ENCODE data around the gene BABAM2.
A peak's percentile ranks its signal among the peaks of the same experiment; 100 is the strongest.
"Not testable (repeated sequence)": the region's sequence is repeated elsewhere in the genome, so short reads cannot be mapped to it uniquely, and the experiment has no call there.

BABAM2 gene

DNA sequence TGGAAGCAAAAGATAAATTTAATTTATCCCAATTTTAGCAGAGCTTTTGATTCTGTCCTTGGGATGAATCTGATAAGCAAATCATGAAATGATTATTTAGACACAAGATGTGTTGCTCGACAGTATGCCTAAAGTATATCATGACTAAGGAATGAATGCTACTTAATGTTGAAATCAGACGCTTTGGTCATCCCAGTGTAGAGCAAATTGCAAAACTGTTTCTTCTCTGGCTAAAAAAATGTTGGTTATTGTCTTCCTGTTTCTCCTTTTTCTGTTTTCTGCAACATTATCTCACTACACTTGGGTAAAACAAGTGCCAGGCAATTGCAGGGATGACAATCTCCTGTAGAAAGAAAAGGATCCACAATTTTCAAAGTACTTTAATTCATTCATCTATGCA, 66.4 kb downstream of the BABAM2 start:
- DNase-seq (ENCODE audit: low spot score in 2 of 2), result no peak
- ATAC-seq (ENCODE audit: low read depth), result no peak
- Mint-ChIP-seq H3K4me1 (peaks cover 31% of the 10 kb centered on the region), H3K4me3 (no peak overlapping the region), H3K9me3 (no peaks in the 10 kb centered on the region), H3K36me3 (peaks cover 6% of the 10 kb centered on the region), H3K27ac (no peak overlapping the region), H3K27me3 (no peaks in the 10 kb centered on the region)

DNA sequence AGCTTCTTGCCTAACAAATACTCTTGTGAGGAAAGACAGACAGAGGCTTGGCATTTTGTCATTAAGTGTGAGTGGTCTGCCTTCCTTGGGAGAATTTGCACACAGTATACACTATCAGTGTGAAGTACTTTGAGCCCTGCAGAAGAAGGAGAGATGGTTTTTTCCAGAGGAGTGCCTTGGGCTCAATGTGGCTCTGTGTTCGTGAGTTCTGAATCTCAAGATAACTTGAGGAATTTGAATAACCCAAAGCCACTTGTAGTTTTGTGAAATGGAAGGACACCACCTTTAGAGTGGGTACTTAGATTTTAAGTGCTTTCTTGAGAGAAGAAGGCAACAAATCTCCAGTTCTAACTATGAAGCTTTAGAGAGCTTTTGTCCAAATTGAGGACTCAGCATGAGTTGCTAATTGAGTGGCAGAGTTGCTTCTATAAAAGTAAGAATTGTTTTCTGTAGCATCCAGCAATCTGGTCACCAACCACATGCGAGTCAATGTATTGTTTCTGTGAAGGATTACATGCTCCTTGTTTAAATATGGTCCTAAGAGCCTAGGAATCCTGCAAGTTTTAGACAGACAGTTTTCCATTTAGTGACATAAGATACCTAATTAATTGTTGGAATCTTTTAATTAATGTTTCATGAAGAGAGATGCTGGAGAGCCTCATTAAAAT, 68.3 kb downstream of the BABAM2 start:
- H3K4me1 Mint-ChIP-seq, result peaks cover 28% of the 10 kb centered on the region
- no peak for ATAC-seq (ENCODE audit: low read depth)

DNA sequence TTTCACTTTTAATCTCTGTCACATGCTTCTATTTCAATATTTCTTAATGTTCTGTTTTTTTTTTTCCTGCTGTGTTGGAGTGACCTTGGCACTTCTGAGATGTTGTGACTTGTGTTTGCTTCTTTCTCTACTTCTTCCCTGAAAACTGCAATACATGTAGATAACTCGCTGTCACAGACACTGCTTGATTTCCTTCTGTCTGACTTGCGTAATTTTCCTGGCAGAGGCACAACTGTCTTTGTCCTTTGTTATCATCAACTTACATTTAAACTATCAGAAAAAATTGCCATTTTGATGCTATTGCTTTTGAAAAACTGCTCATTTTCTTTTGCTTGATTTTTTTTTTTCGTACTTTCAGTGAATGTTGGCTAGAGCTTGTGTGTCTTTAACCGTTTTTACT, 69.0 kb downstream of the BABAM2 start:
- Mint-ChIP-seq H3K9me3 (peaks cover 10% of the 10 kb centered on the region), H3K4me1 (peaks cover 26% of the 10 kb centered on the region), H3K27ac (no peak overlapping the region), H3K27me3 (no peaks in the 10 kb centered on the region), H3K4me3 (no peak overlapping the region), H3K36me3 (peaks cover 18% of the 10 kb centered on the region)
- ATAC-seq (ENCODE audit: low read depth) (no peak), DNase-seq (ENCODE audit: low spot score in 2 of 2) (no peak)

More for the DNA sequence above, 68.3 kb downstream of the BABAM2 start:
- Mint-ChIP-seq H3K4me3 (no peak overlapping the region), H3K9me3 (peaks cover 3% of the 10 kb centered on the region), H3K27ac (no peak overlapping the region), H3K36me3 (peaks cover 12% of the 10 kb centered on the region), H3K27me3 (no peaks in the 10 kb centered on the region)
- DNase-seq (ENCODE audit: low spot score in 2 of 2), result no peak

DNA sequence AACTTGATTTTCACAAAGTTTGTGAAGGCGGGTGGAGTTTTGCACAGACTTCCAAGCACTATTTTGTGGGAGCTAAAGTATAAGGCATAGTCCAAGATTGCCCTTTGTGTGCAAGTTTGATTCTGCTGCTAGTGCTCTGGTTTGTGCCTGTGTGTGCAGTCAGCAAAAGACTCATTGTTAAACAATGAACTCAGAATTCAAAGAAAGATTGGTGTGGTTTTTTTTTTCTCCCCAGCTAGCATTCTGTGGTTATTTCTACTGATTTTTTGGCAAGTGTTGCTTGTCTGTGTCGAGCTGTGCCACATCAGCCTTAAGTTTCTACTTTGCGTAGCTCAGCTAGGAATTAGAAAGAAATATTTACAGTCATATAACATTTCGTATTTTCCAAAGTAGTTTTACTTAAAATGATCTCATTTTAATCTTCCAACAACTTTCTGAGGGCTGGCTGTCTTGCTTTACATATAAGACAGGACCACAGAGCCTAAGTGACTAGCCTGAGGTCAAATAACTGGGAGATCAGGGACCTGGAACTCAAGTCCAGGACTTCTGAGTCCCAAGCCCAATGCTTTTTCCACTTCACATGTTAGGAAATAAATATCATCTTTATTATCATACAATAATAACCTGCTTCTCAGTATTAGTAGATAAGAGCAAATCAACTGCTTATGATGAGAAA, 69.8 kb downstream of the BABAM2 start:
- Mint-ChIP-seq H3K9me3 (peaks cover 10% of the 10 kb centered on the region), H3K27me3 (no peaks in the 10 kb centered on the region), H3K27ac (no peak overlapping the region), H3K4me1 (peaks cover 19% of the 10 kb centered on the region), H3K4me3 (no peak overlapping the region), H3K36me3 (peaks cover 19% of the 10 kb centered on the region)
- DNase-seq (ENCODE audit: low spot score in 2 of 2) (no peak), ATAC-seq (ENCODE audit: low read depth) (no peak)

DNA sequence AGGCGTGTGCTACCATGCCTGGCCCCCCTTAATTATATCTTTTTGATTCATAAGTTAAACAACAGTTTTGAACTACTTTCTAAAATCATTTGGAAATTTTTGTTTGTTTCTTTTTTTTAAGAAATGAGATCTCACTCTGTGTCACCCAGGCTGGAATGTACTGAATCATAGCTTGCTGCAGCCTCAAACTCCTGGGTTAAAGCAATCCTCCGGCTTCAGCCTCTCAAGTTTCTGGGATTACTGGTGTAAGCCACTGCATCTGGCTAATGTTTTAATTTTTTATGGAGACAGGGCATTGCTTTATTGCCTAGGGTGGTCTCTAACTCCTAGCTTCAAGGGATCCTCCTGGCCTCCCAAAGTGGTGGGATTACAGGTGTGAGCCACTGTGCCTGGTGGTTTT, 71.5 kb downstream of the BABAM2 start:
- no peak for ATAC-seq (ENCODE audit: low read depth)
- Mint-ChIP-seq H3K27ac (no peak overlapping the region), H3K9me3 (peaks cover 13% of the 10 kb centered on the region), H3K4me1 (peaks cover 18% of the 10 kb centered on the region), H3K4me3 (no peak overlapping the region), H3K36me3 (peaks cover 27% of the 10 kb centered on the region), H3K27me3 (no peaks in the 10 kb centered on the region)
- DNase-seq (ENCODE audit: low spot score in 2 of 2), result no peak

DNA sequence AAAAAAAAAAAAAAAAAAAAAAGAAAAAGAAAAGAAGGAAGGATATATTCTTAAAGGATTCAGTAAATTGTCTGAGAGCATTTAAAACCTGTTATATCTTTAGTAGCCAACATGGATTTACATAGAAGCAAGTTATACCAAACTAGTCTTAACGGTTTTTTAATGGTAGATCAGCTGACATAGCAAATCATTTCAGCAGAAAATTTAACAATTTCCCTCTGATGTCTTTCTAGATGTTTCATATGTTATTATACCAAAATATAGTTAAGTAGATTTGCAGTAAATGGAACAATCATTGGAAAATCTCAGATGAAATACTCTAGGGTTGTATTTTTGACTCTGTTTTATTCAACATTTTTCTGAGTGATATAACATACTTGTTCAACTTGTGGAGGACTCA, 72.9 kb downstream of the BABAM2 start:
- peaks cover 9% of the 10 kb centered on the region for H3K4me1 Mint-ChIP-seq
- no peak for DNase-seq (ENCODE audit: low spot score in 2 of 2)
- H3K27ac Mint-ChIP-seq, result no peak overlapping the region
- ATAC-seq (ENCODE audit: low read depth), result no peak
- H3K9me3 Mint-ChIP-seq, result peaks cover 18% of the 10 kb centered on the region
- no peaks in the 10 kb centered on the region for H3K27me3 Mint-ChIP-seq
- peaks cover 30% of the 10 kb centered on the region for H3K36me3 Mint-ChIP-seq
- no peak overlapping the region for H3K4me3 Mint-ChIP-seq

DNA sequence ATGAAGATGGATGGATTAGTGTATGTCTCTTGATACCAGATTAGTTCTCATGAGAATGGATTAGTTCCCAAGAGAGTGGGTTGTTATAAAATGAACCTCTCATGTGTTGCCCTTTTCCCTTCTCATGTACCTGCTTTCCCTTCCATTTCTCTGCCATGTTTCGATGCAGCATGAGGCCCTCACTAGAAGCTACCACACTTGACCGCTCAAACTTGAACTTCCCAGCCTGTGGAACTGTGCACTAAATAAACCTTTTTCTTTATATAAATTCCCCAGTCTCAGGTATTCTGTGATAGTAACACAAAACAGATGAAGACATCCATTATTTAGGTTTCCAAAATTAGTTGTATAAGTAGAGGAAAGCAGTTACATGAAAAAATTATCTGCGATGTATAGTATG, 73.5 kb downstream of the BABAM2 start:
- Mint-ChIP-seq H3K9me3 (peaks cover 20% of the 10 kb centered on the region), H3K36me3 (peaks cover 35% of the 10 kb centered on the region), H3K4me1 (peaks cover 8% of the 10 kb centered on the region), H3K4me3 (no peak overlapping the region), H3K27ac (no peak overlapping the region), H3K27me3 (no peaks in the 10 kb centered on the region)
- DNase-seq (ENCODE audit: low spot score in 2 of 2), result no peak
- no peak for ATAC-seq (ENCODE audit: low read depth)

DNA sequence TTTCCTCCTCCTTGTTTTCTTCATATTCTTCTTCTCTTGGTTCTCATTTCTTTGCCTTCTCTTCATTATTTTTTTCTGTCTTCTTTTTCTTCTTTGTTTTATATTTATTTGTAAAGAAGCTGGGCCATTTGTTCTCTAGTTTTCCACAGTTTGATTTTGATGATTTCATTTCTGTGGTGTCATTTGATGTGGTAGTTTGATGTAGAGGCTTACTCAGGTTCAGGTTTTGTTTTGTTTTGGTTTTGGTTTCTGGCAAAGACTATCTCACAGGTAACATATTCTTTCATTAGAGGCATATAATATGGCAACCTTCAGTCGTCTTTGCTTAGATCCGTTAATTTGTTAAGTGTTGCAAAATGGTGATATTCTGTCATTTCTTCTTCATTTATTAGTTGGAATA, 75.3 kb downstream of the BABAM2 start:
- Mint-ChIP-seq H3K36me3 (peaks cover 41% of the 10 kb centered on the region), H3K27me3 (no peaks in the 10 kb centered on the region), H3K4me1 (peaks cover 5% of the 10 kb centered on the region), H3K9me3 (peaks cover 21% of the 10 kb centered on the region), H3K4me3 (no peak overlapping the region), H3K27ac (no peak overlapping the region)
- DNase-seq (ENCODE audit: low spot score in 2 of 2) (no peak), ATAC-seq (ENCODE audit: low read depth) (no peak)

DNA sequence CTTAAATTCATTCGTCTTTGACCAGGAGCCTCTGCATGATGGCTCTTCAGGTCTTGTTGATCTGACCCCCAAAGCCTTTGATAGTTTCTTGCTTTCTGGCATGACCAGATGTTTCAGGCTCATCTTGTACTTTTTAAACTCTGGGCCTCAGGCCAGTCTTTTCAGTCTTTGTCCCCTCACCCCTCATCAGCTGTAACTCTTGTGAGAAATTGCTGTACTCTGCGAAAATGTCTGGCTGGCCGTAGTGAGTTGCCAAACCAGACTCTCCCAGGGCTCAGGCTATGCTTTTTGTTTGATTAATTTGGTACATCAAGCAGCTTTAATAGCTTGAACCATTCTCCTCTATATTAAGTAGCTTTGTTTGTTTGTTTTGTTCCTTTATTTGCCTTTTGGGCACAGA, 75.9 kb downstream of the BABAM2 start:
- ATAC-seq (ENCODE audit: low read depth) (no peak), DNase-seq (ENCODE audit: low spot score in 2 of 2) (no peak)
- Mint-ChIP-seq H3K27ac (no peak overlapping the region), H3K27me3 (no peaks in the 10 kb centered on the region), H3K9me3 (peaks cover 21% of the 10 kb centered on the region), H3K4me1 (peaks cover 4% of the 10 kb centered on the region), H3K4me3 (no peak overlapping the region), H3K36me3 (peaks cover 41% of the 10 kb centered on the region)

DNA sequence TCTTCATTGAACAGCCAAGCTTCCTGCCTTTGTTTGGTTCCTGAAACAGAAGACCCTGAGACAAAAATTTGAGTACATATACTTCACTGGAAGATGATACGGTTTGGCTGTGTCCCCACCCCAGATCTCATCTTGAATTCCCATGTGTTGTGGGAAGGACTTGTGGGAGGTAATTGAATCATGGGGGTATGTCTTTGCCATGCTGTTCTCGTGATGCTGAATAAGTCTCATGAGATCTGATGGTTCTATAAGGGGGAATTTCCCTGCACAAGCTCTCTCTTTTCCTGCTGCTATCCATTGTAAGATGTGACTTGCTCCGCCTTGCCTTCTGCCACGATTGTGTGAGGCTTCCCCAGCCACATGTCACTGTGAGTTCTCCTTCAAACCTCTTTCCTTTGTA, 76.5 kb downstream of the BABAM2 start:
- no peaks in the 10 kb centered on the region for H3K27me3 Mint-ChIP-seq
- H3K36me3 Mint-ChIP-seq, result peaks cover 41% of the 10 kb centered on the region
- H3K27ac Mint-ChIP-seq, result no peak overlapping the region
- H3K4me1 Mint-ChIP-seq, result peaks cover 4% of the 10 kb centered on the region
- no peak for ATAC-seq (ENCODE audit: low read depth)
- no peak overlapping the region for H3K4me3 Mint-ChIP-seq
- peaks cover 21% of the 10 kb centered on the region for H3K9me3 Mint-ChIP-seq
- DNase-seq (ENCODE audit: low spot score in 2 of 2), result no peak

DNA sequence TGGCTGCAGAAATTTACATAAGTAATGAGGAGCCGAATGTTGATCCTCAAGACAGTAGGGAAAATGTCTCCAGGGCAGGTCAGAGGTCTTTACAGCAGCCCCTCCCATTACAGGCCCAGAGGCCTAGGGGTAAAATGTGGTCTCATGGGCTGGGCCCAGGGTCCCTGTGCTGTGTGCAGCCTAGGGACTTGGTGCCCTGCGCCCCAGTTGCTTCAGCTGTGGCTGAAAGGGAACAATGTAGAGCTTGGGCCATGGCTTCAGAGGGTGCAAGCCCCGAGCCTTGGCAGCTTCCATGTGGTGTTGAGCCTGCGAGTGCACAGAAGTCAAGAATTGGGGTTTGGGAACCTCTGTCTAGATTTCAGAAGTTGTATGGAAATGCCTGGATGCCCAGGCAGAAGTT, 77.5 kb downstream of the BABAM2 start:
- Mint-ChIP-seq H3K9me3 (peaks cover 20% of the 10 kb centered on the region), H3K36me3 (peaks cover 41% of the 10 kb centered on the region)
- not testable (repeated sequence) for DNase-seq (ENCODE audit: low spot score in 2 of 2); H3K4me3 Mint-ChIP-seq; H3K4me1 Mint-ChIP-seq; ATAC-seq (ENCODE audit: low read depth); H3K27ac Mint-ChIP-seq; H3K27me3 Mint-ChIP-seq

DNA sequence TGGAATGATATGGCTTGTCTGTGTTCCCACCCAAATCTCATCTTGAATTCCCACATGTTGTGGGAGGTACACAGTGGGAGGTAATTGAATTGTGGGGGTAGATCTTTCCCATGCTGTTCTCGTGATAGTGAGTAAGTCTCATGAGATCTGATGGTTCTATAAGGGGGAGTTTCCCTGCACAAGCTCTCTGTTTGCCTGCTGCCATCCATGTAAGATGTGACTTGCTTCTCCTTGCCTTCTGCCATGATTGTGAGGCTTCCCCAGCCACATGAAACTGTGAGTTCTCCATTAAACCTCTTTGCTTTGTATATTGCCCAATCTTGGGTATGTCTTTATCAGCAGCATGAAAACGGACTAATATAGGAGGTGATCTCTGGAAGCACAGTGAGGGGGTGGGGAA, 78.4 kb downstream of the BABAM2 start:
- H3K36me3 Mint-ChIP-seq, result peaks cover 39% of the 10 kb centered on the region
- peaks cover 17% of the 10 kb centered on the region for H3K9me3 Mint-ChIP-seq
- H3K27me3 Mint-ChIP-seq; H3K4me3 Mint-ChIP-seq; H3K4me1 Mint-ChIP-seq; ATAC-seq (ENCODE audit: low read depth); DNase-seq (ENCODE audit: low spot score in 2 of 2); H3K27ac Mint-ChIP-seq: not testable (repeated sequence)

DNA sequence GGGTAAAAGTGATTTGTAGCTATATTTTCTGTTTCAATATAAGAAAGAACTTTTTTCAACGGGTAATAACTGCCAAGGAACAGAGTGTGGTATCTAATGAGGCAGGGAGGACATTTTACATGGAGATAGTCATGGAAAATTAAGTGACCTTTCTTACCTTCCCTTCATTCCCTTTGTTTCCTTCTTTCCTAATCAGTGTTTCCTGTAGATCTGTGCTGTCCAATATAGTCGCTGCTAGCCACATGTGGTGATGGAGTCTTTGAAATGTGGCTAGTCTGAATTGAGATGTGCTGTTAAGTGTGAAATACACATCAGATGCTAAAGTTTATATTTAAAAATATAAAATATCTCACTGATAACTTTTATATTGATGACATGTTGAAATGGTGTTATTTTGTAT, 81.8 kb downstream of the BABAM2 start:
- Mint-ChIP-seq H3K27me3 (no peaks in the 10 kb centered on the region), H3K4me1 (peaks cover 4% of the 10 kb centered on the region), H3K27ac (no peak overlapping the region), H3K9me3 (peaks cover 6% of the 10 kb centered on the region), H3K36me3 (peaks cover 24% of the 10 kb centered on the region), H3K4me3 (no peak overlapping the region)
- no peak for ATAC-seq (ENCODE audit: low read depth)
- DNase-seq (ENCODE audit: low spot score in 2 of 2), result no peak

DNA sequence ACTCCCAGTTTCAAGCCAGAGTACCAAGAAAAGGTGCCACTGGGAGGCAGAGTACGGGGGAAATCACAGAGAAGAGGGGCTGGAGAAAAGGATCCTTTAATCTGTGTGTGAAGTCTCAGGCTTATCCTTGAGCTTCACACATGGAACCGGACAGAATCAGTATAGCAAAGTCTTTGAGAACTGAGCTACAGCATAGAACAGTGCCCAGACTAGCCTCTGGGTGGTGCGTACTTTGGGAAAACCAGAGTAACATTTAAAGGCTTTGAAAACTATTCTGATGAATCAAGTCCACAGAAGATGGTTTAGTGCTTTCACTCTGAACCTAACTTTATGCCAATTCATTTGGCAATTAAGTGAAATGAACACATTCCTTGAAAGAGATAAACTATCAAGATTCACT, 83.1 kb downstream of the BABAM2 start:
- no peak for DNase-seq (ENCODE audit: low spot score in 2 of 2)
- H3K36me3 Mint-ChIP-seq, result peaks cover 24% of the 10 kb centered on the region
- ATAC-seq (ENCODE audit: low read depth), result no peak
- peaks cover 3% of the 10 kb centered on the region for H3K9me3 Mint-ChIP-seq
- no peaks in the 10 kb centered on the region for H3K27me3 Mint-ChIP-seq
- H3K27ac Mint-ChIP-seq, result peak overlapping the region; percentile 35
- H3K4me3 Mint-ChIP-seq, result no peak overlapping the region
- peaks cover 4% of the 10 kb centered on the region for H3K4me1 Mint-ChIP-seq

DNA sequence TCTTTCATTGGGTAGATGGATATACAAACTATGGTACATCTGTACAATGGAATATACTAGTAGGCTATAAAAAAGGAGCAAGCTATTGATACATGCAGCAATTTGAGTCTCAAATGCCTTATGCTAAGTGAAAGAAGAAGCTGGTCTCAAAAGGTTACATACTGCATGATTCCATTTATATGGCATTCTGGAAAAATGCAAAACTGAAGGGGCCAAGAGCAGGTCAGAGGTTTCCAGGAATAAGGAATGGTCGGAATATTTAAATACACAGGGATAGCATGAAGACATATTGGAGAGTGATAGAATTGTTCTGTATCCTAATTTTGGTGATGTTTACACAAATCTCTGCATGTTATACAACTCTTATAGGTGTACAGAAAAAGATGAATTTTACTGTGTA, 85.8 kb downstream of the BABAM2 start:
- peaks cover 10% of the 10 kb centered on the region for H3K4me1 Mint-ChIP-seq
- H3K36me3 Mint-ChIP-seq, result peaks cover 15% of the 10 kb centered on the region
- H3K27me3 Mint-ChIP-seq, result no peaks in the 10 kb centered on the region
- no peak for DNase-seq (ENCODE audit: low spot score in 2 of 2)
- ATAC-seq (ENCODE audit: low read depth), result no peak
- no peaks in the 10 kb centered on the region for H3K9me3 Mint-ChIP-seq
- no peak overlapping the region for H3K27ac Mint-ChIP-seq
- no peak overlapping the region for H3K4me3 Mint-ChIP-seq

All from memory B cell (primary cell).